HG03520 (cell line): ENCODE results near the gene APBB2.

Experiments
- ATAC-seq: cut with Tn5 transposase; IDR thresholded peaks from one replicate; pipeline ENCODE4 v1.9.1; 2021; ENCODE audit warnings: mild to moderate bottlenecking, moderate library complexity; ENCODE audit not compliant: unreplicated experiment

Gene APBB2

GRCh38 chr4:41110050-41110449 is 104.3 kb downstream of the APBB2 start:
- ATAC-seq: no peak

GRCh38 chr4:41108481-41108880 is 105.9 kb downstream of the APBB2 start:
- no peak for ATAC-seq

GRCh38 chr4:41106694-41107419 is 107.5 kb downstream of the APBB2 start:
- ATAC-seq: no peak

GRCh38 chr4:41106081-41106480 is 108.3 kb downstream of the APBB2 start:
- no peak for ATAC-seq

GRCh38 chr4:41104155-41104554 is 110.2 kb downstream of the APBB2 start:
- no peak for ATAC-seq

GRCh38 chr4:41103657-41104056 is 110.7 kb downstream of the APBB2 start:
- ATAC-seq: no peak

GRCh38 chr4:41102414-41103092 is 111.8 kb downstream of the APBB2 start:
- no peak for ATAC-seq

GRCh38 chr4:41098093-41099048 is 116.0 kb downstream of the APBB2 start:
- ATAC-seq: no peak

GRCh38 chr4:41095973-41096372 is 118.4 kb downstream of the APBB2 start:
- no peak for ATAC-seq

- ATAC-seq: no peak
Measured at GRCh38 chr4:41095192-41095872, 119.0 kb downstream of the APBB2 start.

- no peak for ATAC-seq
Measured at GRCh38 chr4:41092128-41092527, 122.2 kb downstream of the APBB2 start.

- no peak for ATAC-seq
Measured at GRCh38 chr4:41081847-41082246, 132.5 kb downstream of the APBB2 start.

- ATAC-seq: no peak
Measured at GRCh38 chr4:41080976-41081375, 133.4 kb downstream of the APBB2 start.

GRCh38 chr4:41079881-41080560 is 134.3 kb downstream of the APBB2 start:
- ATAC-seq: no peak

GRCh38 chr4:41077628-41078027 is 136.7 kb downstream of the APBB2 start:
- no peak for ATAC-seq

- ATAC-seq: no peak
Measured at GRCh38 chr4:41076481-41076880, 137.9 kb downstream of the APBB2 start.

- ATAC-seq: no peak
Measured at GRCh38 chr4:41074215-41074614, 140.1 kb downstream of the APBB2 start.

- ATAC-seq: no peak
Measured at GRCh38 chr4:41072021-41072777, 142.1 kb downstream of the APBB2 start.

- ATAC-seq: no peak
Measured at GRCh38 chr4:41070516-41071281, 143.6 kb downstream of the APBB2 start.
